Vagina (tissue), 2 donors: ENCODE measurements around the gene SGCA. TPM values are rescaled to one million over a fixed set of nuclear protein-coding genes. Genes with fewer than 3 reads are reported as not detected.
A peak's percentile ranks its signal among the peaks of the same experiment; 100 is the strongest.

Source experiments
- DNase-seq, 2 donors: peaks; one replicate each; pipeline ENCODE4 v3.0.0-alpha.2; 2017; ENCODE audit errors: extremely low spot score in 2 of 2
- H3K27ac ChIP-seq: fragments of 200-600 bp; sonication (generic); one replicate; pipeline ENCODE4 v1.5.1; 2019
- H3K27me3 ChIP-seq: fragments of 200-600 bp; sonication (generic); one replicate; pipeline ENCODE4 v1.5.1; 2019
- H3K36me3 ChIP-seq, 2 donors: fragments of 200-600 bp; sonication (generic); one replicate each; pipeline ENCODE4 v1.5.1; 2017 to 2019
- H3K4me1 ChIP-seq: fragments of 200-600 bp; sonication (generic); one replicate; pipeline ENCODE4 v1.5.1; 2019
- H3K4me3 ChIP-seq, 2 donors: fragments of 200-600 bp; sonication (generic); 1 replicate in 1 of 2; 2 replicates in 1 of 2; pipeline ENCODE4 v1.5.1; 2016 to 2019
- H3K9me3 ChIP-seq: fragments of 200-600 bp; sonication (generic); one replicate; pipeline ENCODE4 v1.5.1; 2019
- POLR2A ChIP-seq, 2 donors: fragments of 450-650 bp; IDR thresholded peaks; one replicate each; pipeline ENCODE4 v1.6.1; 2017; ENCODE audit warnings: antibody characterized with exemption in 2 of 2, mild to moderate bottlenecking in 2 of 2, moderate library complexity in 2 of 2
- POLR2AphosphoS5 ChIP-seq, 2 donors: sonication (generic); formaldehyde crosslinking; IDR thresholded peaks; one replicate each; pipeline ENCODE4 v1.9.0; 2017; ENCODE audit warnings: antibody characterized with exemption in 2 of 2, mild to moderate bottlenecking in 2 of 2, low read depth in 1 of 2; ENCODE audit not compliant: insufficient read depth in 1 of 2
- intact Hi-C: fragments of 100-400 bp; cut with DNase I; formaldehyde crosslinking; loops from one replicate; pipeline ENCODE4 v1.15.1; 2023
- total RNA-seq: library from RNA; depleted of rRNA; stranded (reverse); fragments of >200 nt; gene quantifications from one replicate; pipeline ENCODE4 v1.2.3, GENCODE V29; 2016
- TF ChIP-seq, protein P1 (sequence below), 3 experiments: fragments of 450-650 bp in 2 of 3; fragments of 200-600 bp in 1 of 3; sonication (generic) in 1 of 3; IDR thresholded peaks; one replicate each; pipeline ENCODE4 v1.5.1; 2017 to 2019; ENCODE audit warnings: antibody characterized with exemption in 3 of 3, mild to moderate bottlenecking in 2 of 3, moderate library complexity in 2 of 3

SGCA gene
- total RNA-seq, 1 donor from 2014 or later: 2.2 TPM

DNA sequence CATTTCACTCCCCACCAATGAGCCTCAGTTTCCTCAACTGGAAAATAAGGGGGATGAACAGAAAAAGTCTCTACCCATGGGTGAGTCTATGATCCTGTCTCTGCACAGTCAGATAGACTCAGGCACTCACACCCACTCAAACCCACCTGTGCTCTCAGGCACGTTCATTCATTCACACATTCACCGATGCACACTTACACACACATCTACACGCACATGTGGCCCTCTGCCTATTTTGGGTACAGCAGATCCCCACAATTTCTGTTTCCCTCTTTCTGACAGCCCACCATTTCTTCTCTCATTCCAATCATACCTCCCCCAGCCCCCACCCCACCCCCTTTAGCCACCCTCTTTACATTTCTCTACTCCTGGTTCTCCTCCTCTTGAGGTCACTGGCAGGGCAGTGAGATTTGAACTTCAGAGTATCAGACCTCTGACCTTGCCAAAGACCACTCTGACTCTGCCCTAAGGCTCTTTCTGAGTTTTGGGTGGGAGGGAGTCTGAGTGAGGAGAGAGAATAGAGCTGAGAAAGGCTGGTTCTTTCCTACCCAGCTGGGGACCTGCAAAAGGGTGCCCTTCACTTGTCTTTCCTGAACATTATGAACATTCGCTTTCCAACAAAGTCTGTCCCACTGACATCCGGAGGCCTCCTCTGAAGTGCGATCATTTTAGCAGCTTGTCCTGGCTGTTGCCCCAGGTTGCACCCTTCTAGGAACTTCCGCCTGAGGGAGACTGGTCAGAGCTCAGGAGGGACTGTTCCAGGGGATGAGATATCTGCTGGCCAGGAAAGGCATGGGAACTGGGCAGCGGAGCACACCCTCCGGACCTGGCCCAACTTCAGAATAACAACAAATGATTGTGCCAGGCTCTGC is 45.7 kb downstream of the SGCA start:
- peak overlapping the region in 1 of 2 donors; percentile 18 for H3K4me3 ChIP-seq
- H3K4me1 ChIP-seq: peaks cover 68% of the 10 kb centered on the region
- intact Hi-C loops: no loop called here
- H3K36me3 ChIP-seq: no peaks in the 10 kb centered on the region
- no peaks in the 10 kb centered on the region for H3K9me3 ChIP-seq
- peak overlapping the region; percentile 97 for H3K27ac ChIP-seq
- DNase-seq: peak in 1 of 2 donors; percentile 83
- H3K27me3 ChIP-seq: no peaks in the 10 kb centered on the region
- no peak for TF ChIP-seq POLR2AphosphoS5 (IDR thresholded peaks at IDR 0.05; ENCODE audit: insufficient read depth in 1 of 2, low read depth in 1 of 2)
- TF ChIP-seq, protein P1, sequence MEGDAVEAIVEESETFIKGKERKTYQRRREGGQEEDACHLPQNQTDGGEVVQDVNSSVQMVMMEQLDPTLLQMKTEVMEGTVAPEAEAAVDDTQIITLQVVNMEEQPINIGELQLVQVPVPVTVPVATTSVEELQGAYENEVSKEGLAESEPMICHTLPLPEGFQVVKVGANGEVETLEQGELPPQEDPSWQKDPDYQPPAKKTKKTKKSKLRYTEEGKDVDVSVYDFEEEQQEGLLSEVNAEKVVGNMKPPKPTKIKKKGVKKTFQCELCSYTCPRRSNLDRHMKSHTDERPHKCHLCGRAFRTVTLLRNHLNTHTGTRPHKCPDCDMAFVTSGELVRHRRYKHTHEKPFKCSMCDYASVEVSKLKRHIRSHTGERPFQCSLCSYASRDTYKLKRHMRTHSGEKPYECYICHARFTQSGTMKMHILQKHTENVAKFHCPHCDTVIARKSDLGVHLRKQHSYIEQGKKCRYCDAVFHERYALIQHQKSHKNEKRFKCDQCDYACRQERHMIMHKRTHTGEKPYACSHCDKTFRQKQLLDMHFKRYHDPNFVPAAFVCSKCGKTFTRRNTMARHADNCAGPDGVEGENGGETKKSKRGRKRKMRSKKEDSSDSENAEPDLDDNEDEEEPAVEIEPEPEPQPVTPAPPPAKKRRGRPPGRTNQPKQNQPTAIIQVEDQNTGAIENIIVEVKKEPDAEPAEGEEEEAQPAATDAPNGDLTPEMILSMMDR (IDR thresholded peaks at IDR 0.05): no peak
- no peak for TF ChIP-seq POLR2A (IDR thresholded peaks at IDR 0.05)

- no peaks in the 10 kb centered on the region for H3K9me3 ChIP-seq
- DNase-seq: peak in 1 of 2 donors; percentile 96
- TF ChIP-seq POLR2A (IDR thresholded peaks at IDR 0.05) (peak in 1 of 2 donors; percentile 36), POLR2AphosphoS5 (IDR thresholded peaks at IDR 0.05; ENCODE audit: insufficient read depth in 1 of 2, low read depth in 1 of 2) (peak; percentile 34 to 54)
- TF ChIP-seq, protein P1 (IDR thresholded peaks at IDR 0.05): no peak
- intact Hi-C loops: no loop called here
- peak overlapping the region in 1 of 2 donors; percentile 18 for H3K4me3 ChIP-seq
- peak overlapping the region; percentile 97 for H3K27ac ChIP-seq
- peaks cover 63% of the 10 kb centered on the region for H3K4me1 ChIP-seq
- no peaks in the 10 kb centered on the region for H3K27me3 ChIP-seq
- no peaks in the 10 kb centered on the region for H3K36me3 ChIP-seq
Measured at GRCh38 chr17:50212121-50212843, 46.5 kb downstream of the SGCA start.

GRCh38 chr17:50213026-50214022 is 47.5 kb downstream of the SGCA start:
- no peak overlapping the region for H3K4me3 ChIP-seq
- H3K9me3 ChIP-seq: no peaks in the 10 kb centered on the region
- H3K36me3 ChIP-seq: no peaks in the 10 kb centered on the region
- peak overlapping the region; percentile 97 for H3K27ac ChIP-seq
- peak in 1 of 2 donors; percentile 88 for DNase-seq
- TF ChIP-seq POLR2AphosphoS5 (IDR thresholded peaks at IDR 0.05; ENCODE audit: insufficient read depth in 1 of 2, low read depth in 1 of 2) (no peak), POLR2A (IDR thresholded peaks at IDR 0.05) (no peak)
- TF ChIP-seq, protein P1 (IDR thresholded peaks at IDR 0.05): no peak
- peaks cover 58% of the 10 kb centered on the region for H3K4me1 ChIP-seq
- H3K27me3 ChIP-seq: no peaks in the 10 kb centered on the region
- intact Hi-C loops: no loop called here

DNA sequence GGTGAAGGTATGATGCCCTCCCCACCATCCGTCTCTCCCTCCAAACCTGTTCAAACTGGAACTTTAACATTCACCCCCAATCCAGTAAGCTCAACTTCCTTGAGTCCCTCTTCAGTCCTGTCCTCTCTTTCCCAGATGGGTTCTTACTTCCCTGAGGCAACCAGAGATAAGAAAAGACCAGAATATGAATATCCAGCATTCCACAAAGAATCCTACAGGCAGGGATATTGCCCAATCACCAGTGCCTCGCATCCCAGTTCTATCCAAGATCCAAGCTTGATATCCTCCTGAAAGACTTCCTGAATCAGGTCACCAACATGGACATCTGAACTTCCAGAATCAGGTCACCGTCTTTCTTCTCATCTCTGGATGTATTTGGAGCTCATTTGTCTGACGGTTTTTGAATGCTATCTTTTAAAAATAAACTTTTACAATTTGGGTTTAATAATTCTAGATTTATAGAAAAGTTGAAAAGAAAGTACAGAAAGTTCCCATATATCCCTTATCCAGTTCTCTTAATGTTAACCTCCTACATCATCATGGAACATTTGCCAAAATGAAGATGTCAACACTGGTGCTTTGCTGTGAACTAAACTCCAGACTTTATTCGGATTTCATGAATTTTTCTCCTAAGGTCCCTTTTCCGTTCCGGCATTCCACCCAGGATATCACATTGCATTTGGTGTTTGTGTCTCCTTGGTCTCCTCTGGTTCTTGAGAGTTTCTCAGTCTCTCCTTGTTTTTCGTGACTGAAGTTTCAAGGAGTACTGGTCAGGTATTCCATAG is 49.4 kb downstream of the SGCA start:
- DNase-seq: no peak
- intact Hi-C loops: no loop called here
- Histone ChIP-seq H3K9me3 (no peaks in the 10 kb centered on the region), H3K4me1 (peaks cover 65% of the 10 kb centered on the region), H3K27ac (peak overlapping the region; percentile 97), H3K36me3 (no peaks in the 10 kb centered on the region), H3K27me3 (no peaks in the 10 kb centered on the region), H3K4me3 (no peak overlapping the region)
- TF ChIP-seq POLR2AphosphoS5 (IDR thresholded peaks at IDR 0.05; ENCODE audit: insufficient read depth in 1 of 2, low read depth in 1 of 2): no peak
- TF ChIP-seq POLR2A (IDR thresholded peaks at IDR 0.05): no peak
- TF ChIP-seq, protein P1 (IDR thresholded peaks at IDR 0.05): no peak
